SK-N-SH treated with all-trans-retinoic acid at 6 μM for 48 hours (cell line): ENCODE measurements around the gene CDH24.

Experiments
- PATZ1 ChIP-seq: fragments of 250-450 bp; sonication (Bioruptor Pico); IDR thresholded peaks from 2 replicates; pipeline ENCODE4 v1.8.0; 2020; ENCODE audit warnings: mild to moderate bottlenecking, moderate library complexity, borderline replicate concordance
- POU6F1 ChIP-seq: fragments of 250-450 bp; sonication (Bioruptor Pico); IDR thresholded peaks from 2 replicates; pipeline ENCODE4 v1.8.0; 2021; ENCODE audit warnings: low read depth, mild to moderate bottlenecking, moderate library complexity, borderline replicate concordance
- TCF4 ChIP-seq: fragments of 250-450 bp; sonication (Bioruptor Pico); IDR thresholded peaks from 2 replicates; pipeline ENCODE4 v1.8.0; 2021; ENCODE audit warnings: mild to moderate bottlenecking, moderate library complexity, borderline replicate concordance
- ZNF70 ChIP-seq: fragments of 450-650 bp; formaldehyde crosslinking; IDR thresholded peaks from 2 replicates; pipeline ENCODE4 v1.5.0; 2020; ENCODE audit warnings: mild to moderate bottlenecking, moderate library complexity

GRCh38 chr14:23063601-23064000 is 6.3 kb upstream of the CDH24 start:
- no peak for TF ChIP-seq PATZ1 (CRISPR knock-in tag)
- TF ChIP-seq POU6F1 = no peak
- TF ChIP-seq ZNF70 (CRISPR knock-in tag) = no peak
- no peak for TF ChIP-seq TCF4
